GM23338 (cell line): Measurements from ENCODE around the gene SLCO4A1. TPM values are rescaled to one million over a fixed set of nuclear protein-coding genes. Genes with fewer than 3 reads are reported as not detected.

ENCODE experiments used
- ATAC-seq: fragments of 200-7000 bp; cut with Tn5 transposase; 3 replicates; pipeline ENCODE4 v1.9.1; 2020
- DNase-seq: peaks from one replicate; pipeline ENCODE4 v3.0.0-alpha.2; 2015; ENCODE audit warnings: low spot score
- H2AFZ ChIP-seq: fragments of 200-600 bp; sonication (generic); 2 replicates; pipeline ENCODE4 v1.8.0; 2016; ENCODE audit warnings: antibody characterized with exemption, mild to moderate bottlenecking, moderate library complexity
- H3F3A ChIP-seq: fragments of 200-600 bp; sonication (generic); replicated peaks from 2 replicates; pipeline ENCODE4 v1.8.0; 2017; ENCODE audit warnings: antibody characterized with exemption, mixed run types, low read depth
- H3K27ac ChIP-seq: fragments of 200-600 bp; sonication (generic); 2 replicates; pipeline ENCODE4 v1.6.1; 2016; ENCODE audit warnings: low read depth
- H3K27me3 ChIP-seq: fragments of 200-600 bp; sonication (generic); 2 replicates; pipeline ENCODE4 v1.8.0; 2016; ENCODE audit warnings: mild to moderate bottlenecking, mixed run types, moderate library complexity; ENCODE audit not compliant: insufficient read depth
- H3K36me3 ChIP-seq: fragments of 200-600 bp; sonication (generic); 2 replicates; pipeline ENCODE4 v1.8.0; 2016; ENCODE audit warnings: mild to moderate bottlenecking; ENCODE audit not compliant: insufficient read depth
- H3K4me1 ChIP-seq: fragments of 200-600 bp; sonication (generic); 2 replicates; pipeline ENCODE4 v1.8.0; 2016; ENCODE audit warnings: mild to moderate bottlenecking, moderate library complexity; ENCODE audit not compliant: insufficient read depth
- H3K4me2 ChIP-seq: fragments of 200-600 bp; sonication (generic); 2 replicates; pipeline ENCODE4 v1.7.1; 2017; ENCODE audit warnings: mixed run types
- H3K4me3 ChIP-seq: fragments of 200-600 bp; sonication (generic); 2 replicates; pipeline ENCODE4 v1.6.1; 2016; ENCODE audit warnings: mixed run types
- H3K79me2 ChIP-seq: fragments of 200-600 bp; sonication (generic); replicated peaks from 2 replicates; pipeline ENCODE4 v1.8.0; 2017; ENCODE audit warnings: mild to moderate bottlenecking; ENCODE audit not compliant: insufficient read depth
- H3K9me2 ChIP-seq: fragments of 200-600 bp; sonication (generic); 2 replicates; pipeline ENCODE4 v1.8.0; 2017; ENCODE audit not compliant: insufficient read depth
- H4K20me1 ChIP-seq: fragments of 200-600 bp; sonication (generic); replicated peaks from 2 replicates; pipeline ENCODE4 v1.8.0; 2017; ENCODE audit warnings: mild to moderate bottlenecking; ENCODE audit not compliant: insufficient read depth
- H3K27ac Mint-ChIP-seq: 2 replicates; pipeline ENCODE4 v1.8.0; 2020; ENCODE audit warnings: inconsistent platforms, mild to moderate bottlenecking, moderate library complexity, mixed read lengths
- H3K27me3 Mint-ChIP-seq: 3 replicates; pipeline ENCODE4 v1.8.0; 2022; ENCODE audit warnings: low read depth, mild to moderate bottlenecking, moderate library complexity, mixed read lengths, inconsistent platforms; ENCODE audit not compliant: insufficient read depth, poor library complexity
- H3K36me3 Mint-ChIP-seq: 3 replicates; pipeline ENCODE4 v1.8.0; 2021; ENCODE audit warnings: low read depth, mild to moderate bottlenecking, inconsistent platforms, moderate library complexity, mixed read lengths
- H3K4me1 Mint-ChIP-seq: 3 replicates; pipeline ENCODE4 v1.8.0; 2020; ENCODE audit warnings: mild to moderate bottlenecking, inconsistent platforms, mixed read lengths
- H3K4me3 Mint-ChIP-seq: 3 replicates; pipeline ENCODE4 v1.8.0; 2021; ENCODE audit warnings: moderate library complexity, mild to moderate bottlenecking, inconsistent platforms, mixed read lengths
- H3K9me3 Mint-ChIP-seq: 3 replicates; pipeline ENCODE4 v1.8.0; 2020; ENCODE audit warnings: moderate library complexity, mild to moderate bottlenecking, inconsistent platforms, mixed read lengths
- CREB1 ChIP-seq: fragments of 250-450 bp; sonication (Bioruptor Pico); IDR thresholded peaks from 2 replicates; pipeline ENCODE4 v1.5.0; 2020; ENCODE audit warnings: low read depth, mild to moderate bottlenecking, moderate library complexity
- CTCF ChIP-seq, 2 experiments: fragments of 200-600 bp in 1 of 2; sonication (generic) in 1 of 2; conservative IDR thresholded peaks; 2 replicates each; pipeline versions ENCODE4 v1.5.1 to v1.6.1; 2016 to 2017; ENCODE audit warnings: antibody characterized with exemption in 2 of 2, low read depth in 2 of 2, mild to moderate bottlenecking in 2 of 2, moderate library complexity in 1 of 2
- ETS1 ChIP-seq: IDR thresholded peaks from 2 replicates; pipeline ENCODE4 v1.6.1; 2016; ENCODE audit warnings: antibody characterized with exemption
- EZH2phosphoT487 ChIP-seq: fragments of 200-600 bp; sonication (generic); IDR thresholded peaks from one replicate; pipeline ENCODE4 v1.8.1; 2018; ENCODE audit warnings: antibody characterized with exemption; ENCODE audit not compliant: unreplicated experiment
- JUNB ChIP-seq: IDR thresholded peaks from one replicate; pipeline ENCODE4 v1.6.1; 2016; ENCODE audit warnings: antibody characterized with exemption; ENCODE audit not compliant: unreplicated experiment
- NANOG ChIP-seq: IDR thresholded peaks from 2 replicates; pipeline ENCODE4 v1.6.1; 2016; ENCODE audit warnings: antibody characterized with exemption, borderline replicate concordance
- REST ChIP-seq: IDR thresholded peaks from one replicate; pipeline ENCODE4 v1.6.1; 2018; ENCODE audit warnings: antibody characterized with exemption; ENCODE audit not compliant: unreplicated experiment
- ZNF114 ChIP-seq: fragments of 250-450 bp; sonication (Bioruptor Pico); IDR thresholded peaks from 2 replicates; pipeline ENCODE4 v1.5.0; 2020; ENCODE audit warnings: mild to moderate bottlenecking, moderate library complexity
- ZNF331 ChIP-seq: fragments of 250-450 bp; sonication (Bioruptor Pico); IDR thresholded peaks from 2 replicates; pipeline ENCODE4 v1.5.0; 2020; ENCODE audit warnings: low read depth, mild to moderate bottlenecking, moderate library complexity
- ZNF462 ChIP-seq: fragments of 250-450 bp; sonication (Bioruptor Pico); IDR thresholded peaks from 2 replicates; pipeline ENCODE4 v1.5.0; 2020; ENCODE audit warnings: mild to moderate bottlenecking, moderate library complexity
- polyA plus RNA-seq: library from polyadenylated mRNA; unstranded; fragments of >200 nt; fragmentation: Nextera tagmentation; extraction: Ambion mirVana; gene quantifications from 2 replicates; pipeline ENCODE4 v1.2.1, GENCODE V29; 2016
- total RNA-seq: library from RNA; depleted of rRNA; stranded (reverse); fragments of >200 nt; shearing (Covaris generic); gene quantifications from 2 replicates; pipeline ENCODE4 v1.2.3, GENCODE V29; 2014

Gene SLCO4A1
- total and polyA plus RNA-seq, 2 experiments from 2014 or later: 28.5 to 41.6 TPM

GRCh38 chr20:62629864-62630470, 12.3 kb upstream of the SLCO4A1 start:
- ATAC-seq: no peak
- no peaks in the 10 kb centered on the region for H3F3A ChIP-seq
- TF ChIP-seq CREB1 (CRISPR knock-in tag): no peak
- TF ChIP-seq ZNF114 (CRISPR knock-in tag): no peak
- TF ChIP-seq ZNF462 (CRISPR knock-in tag): no peak
- TF ChIP-seq JUNB: no peak
- no peak for TF ChIP-seq REST
- no peak for TF ChIP-seq ZNF331
- TF ChIP-seq ETS1: no peak
- no peak for TF ChIP-seq NANOG
- no peak for TF ChIP-seq CTCF (conservative IDR thresholded peaks at IDR 0.05; ENCODE audit: low read depth in 2 of 2)
- no peak for TF ChIP-seq EZH2phosphoT487
- no peak overlapping the region for H3K4me3 ChIP-seq
- Mint-ChIP-seq H3K27me3 (peaks cover 1% of the 10 kb centered on the region), H3K27ac (no peak overlapping the region), H3K4me3 (no peak overlapping the region), H3K9me3 (no peaks in the 10 kb centered on the region), H3K4me1 (peaks cover 15% of the 10 kb centered on the region), H3K36me3 (no peaks in the 10 kb centered on the region)
- H3K27me3 ChIP-seq: no peaks in the 10 kb centered on the region
- H3K36me3 ChIP-seq: no peaks in the 10 kb centered on the region
- H3K27ac ChIP-seq: no peak overlapping the region
- DNase-seq: no peak
- H3K4me2 ChIP-seq: no peak overlapping the region
- H3K4me1 ChIP-seq: no peaks in the 10 kb centered on the region; the same call in 1 of the 2 replicates
- H3K79me2 ChIP-seq: no peaks in the 10 kb centered on the region
- H2AFZ ChIP-seq: no peak overlapping the region
- H3K9me2 ChIP-seq: no peaks in the 10 kb centered on the region
- no peaks in the 10 kb centered on the region for H4K20me1 ChIP-seq
